Measurements from ENCODE around the gene FGFR4. TPM values are rescaled to one million over a fixed set of nuclear protein-coding genes. Genes with fewer than 3 reads are reported as not detected.

FGFR4 gene
- total and polyA plus RNA-seq, 2 of the 8 experiments (the other 6 are each of a cell fraction or from before 2014, with no cell fraction given) = 61.4 to 88.4 TPM

DNA sequence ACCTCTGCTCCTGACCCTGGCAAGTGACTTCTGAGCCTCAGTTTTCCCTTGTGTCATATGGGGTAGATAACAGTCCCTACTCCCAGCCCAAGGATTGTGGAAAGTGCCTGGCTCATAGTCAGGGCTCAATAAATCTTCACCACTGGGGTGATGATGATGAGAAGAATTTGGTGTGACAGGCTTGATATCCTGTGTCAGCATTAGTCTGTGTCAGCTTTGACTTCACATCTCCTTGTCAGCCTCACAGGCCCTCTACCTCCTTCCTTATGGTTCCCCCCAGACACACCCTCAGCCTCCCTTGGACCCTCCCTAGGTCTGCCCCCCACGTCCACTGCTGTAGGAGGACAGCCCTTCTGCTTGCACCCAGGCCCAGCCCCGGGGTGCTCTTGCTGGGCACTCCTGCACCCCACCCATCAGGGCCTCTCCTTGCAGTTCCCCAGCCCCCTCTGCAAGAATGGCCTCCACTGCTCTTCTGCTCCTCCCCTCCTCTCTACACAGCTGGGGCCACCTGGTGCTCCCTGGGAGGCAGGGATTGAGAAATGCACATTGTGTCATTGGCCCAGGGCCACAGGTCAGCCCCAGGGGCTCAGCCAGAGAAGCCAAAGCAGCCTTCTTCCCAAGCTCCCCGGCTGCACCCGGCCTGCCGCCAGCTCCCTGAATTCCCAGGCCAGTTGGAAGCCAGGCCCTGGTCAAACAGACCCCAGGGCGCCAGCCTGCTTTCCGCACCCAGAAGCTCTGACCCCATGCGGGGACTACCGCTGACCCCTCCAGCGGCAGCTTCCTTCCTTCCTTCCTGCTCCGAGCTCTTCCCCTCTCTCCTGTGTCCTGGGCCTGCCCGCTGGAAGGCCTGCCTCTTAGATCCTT lies 7.7 kb downstream of the FGFR4 start (continued):
- TF ChIP-seq RAD21 (IDR thresholded peaks at IDR 0.05 in 1 of 2, conservative IDR thresholded peaks at IDR 0.05 in 1 of 2; ENCODE audit: low read depth in 2 of 2, low read length in 2 of 2) = no peak
- TF ChIP-seq JUND (IDR thresholded peaks at IDR 0.05; ENCODE audit: low read length) = no peak
- no peak for TF ChIP-seq CEBPB (IDR thresholded peaks at IDR 0.05; ENCODE audit: low read depth, low read length)
- TF ChIP-seq YY1 (IDR thresholded peaks at IDR 0.05; ENCODE audit: low read depth, low read length) = no peak
- TF ChIP-seq, protein P1, sequence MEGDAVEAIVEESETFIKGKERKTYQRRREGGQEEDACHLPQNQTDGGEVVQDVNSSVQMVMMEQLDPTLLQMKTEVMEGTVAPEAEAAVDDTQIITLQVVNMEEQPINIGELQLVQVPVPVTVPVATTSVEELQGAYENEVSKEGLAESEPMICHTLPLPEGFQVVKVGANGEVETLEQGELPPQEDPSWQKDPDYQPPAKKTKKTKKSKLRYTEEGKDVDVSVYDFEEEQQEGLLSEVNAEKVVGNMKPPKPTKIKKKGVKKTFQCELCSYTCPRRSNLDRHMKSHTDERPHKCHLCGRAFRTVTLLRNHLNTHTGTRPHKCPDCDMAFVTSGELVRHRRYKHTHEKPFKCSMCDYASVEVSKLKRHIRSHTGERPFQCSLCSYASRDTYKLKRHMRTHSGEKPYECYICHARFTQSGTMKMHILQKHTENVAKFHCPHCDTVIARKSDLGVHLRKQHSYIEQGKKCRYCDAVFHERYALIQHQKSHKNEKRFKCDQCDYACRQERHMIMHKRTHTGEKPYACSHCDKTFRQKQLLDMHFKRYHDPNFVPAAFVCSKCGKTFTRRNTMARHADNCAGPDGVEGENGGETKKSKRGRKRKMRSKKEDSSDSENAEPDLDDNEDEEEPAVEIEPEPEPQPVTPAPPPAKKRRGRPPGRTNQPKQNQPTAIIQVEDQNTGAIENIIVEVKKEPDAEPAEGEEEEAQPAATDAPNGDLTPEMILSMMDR (IDR thresholded peaks at IDR 0.05; ENCODE audit: control extremely low read depth in 1 of 3, insufficient read depth in 1 of 3, low read depth in 1 of 3, low read length in 3 of 3) = no peak
- TF ChIP-seq RXRA (IDR thresholded peaks at IDR 0.05; ENCODE audit: insufficient read depth, low read depth, low read length) = no peak
- TF ChIP-seq KDM5A (IDR thresholded peaks at IDR 0.05; ENCODE audit: low read length) = no peak
- no peak for TF ChIP-seq SIN3A (conservative IDR thresholded peaks at IDR 0.05 in 1 of 2, IDR thresholded peaks at IDR 0.05 in 1 of 2; ENCODE audit: low read depth in 1 of 2, low read length in 2 of 2)
